NT2/D1 (cell line): ENCODE measurements around the gene RTCA.

Experiments
- SUZ12 ChIP-seq: IDR thresholded peaks from 2 replicates; pipeline ENCODE4 v1.6.1; 2011; ENCODE audit not compliant: insufficient read length, insufficient read depth; ENCODE audit errors: extremely low read depth
- ZNF274 ChIP-seq: IDR thresholded peaks from 2 replicates; pipeline ENCODE4 v1.6.1; 2011; ENCODE audit warnings: mild to moderate bottlenecking, low read depth, low read length

GRCh38 chr1:100249537-100250257, 16.3 kb upstream of the RTCA start, which contains the start of gene DBT:
- no peak for TF ChIP-seq ZNF274
- TF ChIP-seq SUZ12 = no peak
